Measurements from ENCODE around the gene TOMM6. TPM values are rescaled to one million over a fixed set of nuclear protein-coding genes. Genes with fewer than 3 reads are reported as not detected.
A peak's percentile ranks its signal among the peaks of the same experiment; 100 is the strongest.

The TOMM6 gene
- total and polyA plus RNA-seq, 3 donors from 2014 or later, result 168 to 233 (median 172) TPM

DNA sequence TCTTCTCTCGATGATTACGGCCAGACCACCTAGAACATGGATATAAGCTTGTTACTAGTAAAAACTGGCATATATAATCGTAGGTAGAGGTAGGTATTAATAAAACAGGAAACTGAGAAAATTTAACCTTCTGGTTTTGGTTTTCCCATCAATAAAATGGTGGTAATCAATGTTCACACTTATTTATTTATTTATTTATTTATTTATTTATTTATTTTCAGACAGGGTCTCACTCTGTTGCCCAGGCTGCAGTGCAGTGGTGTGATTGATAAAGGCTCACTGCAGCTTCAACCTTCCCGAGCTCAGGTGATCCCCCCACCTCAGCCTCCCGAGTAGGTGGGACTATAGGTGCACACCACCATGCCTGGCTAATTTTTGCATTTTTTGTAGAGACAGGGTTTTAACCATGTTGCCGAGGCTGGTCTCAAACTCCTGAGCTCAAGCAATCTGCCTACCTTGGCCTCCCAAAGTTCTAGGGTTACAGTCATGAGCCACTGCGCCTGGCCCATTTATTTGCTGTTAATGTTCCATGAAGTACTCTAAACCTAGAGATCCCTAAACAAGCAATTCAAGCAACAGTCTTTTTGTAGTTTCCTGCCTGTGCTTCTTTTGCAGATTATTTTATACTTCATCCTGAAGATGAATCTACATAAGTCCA lies 11.5 kb downstream of the TOMM6 start:
- no peaks in the 10 kb centered on the region for H3K36me3 ChIP-seq (ENCODE audit: low read depth, missing control alignments)

DNA sequence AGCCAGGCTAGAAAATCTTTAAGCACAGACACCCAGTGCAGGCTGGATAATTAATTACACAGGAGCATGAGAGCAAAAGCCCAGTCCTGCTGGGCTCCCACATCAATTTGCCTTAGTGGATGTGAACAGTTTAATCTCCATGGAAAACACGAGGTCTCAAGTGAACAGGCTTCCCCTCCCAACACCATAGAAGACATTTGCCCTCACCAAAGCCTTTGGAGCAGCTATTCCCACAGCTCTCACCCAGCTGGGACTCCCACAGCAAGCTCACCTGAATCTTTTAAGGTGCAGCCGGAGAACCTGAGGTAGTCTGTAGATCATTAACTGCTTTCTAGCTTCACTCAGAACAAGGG lies 12.0 kb downstream of the TOMM6 start:
- intact Hi-C loops (cut with DNase I; ENCODE audit: low total_unique reads), result no loop called here
- 83 to 88% methylated on average over 2 of the region's 2 CpGs for WGBS, 2 donors
- H3K4me3 ChIP-seq, result no peak overlapping the region
- no peaks in the 10 kb centered on the region for H3K4me1 ChIP-seq
- H3K36me3 ChIP-seq (ENCODE audit: low read depth, missing control alignments), result no peaks in the 10 kb centered on the region
- TF ChIP-seq POLR2A (IDR thresholded peaks at IDR 0.05), result no peak
- TF ChIP-seq, protein P1, sequence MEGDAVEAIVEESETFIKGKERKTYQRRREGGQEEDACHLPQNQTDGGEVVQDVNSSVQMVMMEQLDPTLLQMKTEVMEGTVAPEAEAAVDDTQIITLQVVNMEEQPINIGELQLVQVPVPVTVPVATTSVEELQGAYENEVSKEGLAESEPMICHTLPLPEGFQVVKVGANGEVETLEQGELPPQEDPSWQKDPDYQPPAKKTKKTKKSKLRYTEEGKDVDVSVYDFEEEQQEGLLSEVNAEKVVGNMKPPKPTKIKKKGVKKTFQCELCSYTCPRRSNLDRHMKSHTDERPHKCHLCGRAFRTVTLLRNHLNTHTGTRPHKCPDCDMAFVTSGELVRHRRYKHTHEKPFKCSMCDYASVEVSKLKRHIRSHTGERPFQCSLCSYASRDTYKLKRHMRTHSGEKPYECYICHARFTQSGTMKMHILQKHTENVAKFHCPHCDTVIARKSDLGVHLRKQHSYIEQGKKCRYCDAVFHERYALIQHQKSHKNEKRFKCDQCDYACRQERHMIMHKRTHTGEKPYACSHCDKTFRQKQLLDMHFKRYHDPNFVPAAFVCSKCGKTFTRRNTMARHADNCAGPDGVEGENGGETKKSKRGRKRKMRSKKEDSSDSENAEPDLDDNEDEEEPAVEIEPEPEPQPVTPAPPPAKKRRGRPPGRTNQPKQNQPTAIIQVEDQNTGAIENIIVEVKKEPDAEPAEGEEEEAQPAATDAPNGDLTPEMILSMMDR (IDR thresholded peaks at IDR 0.05), result no peak
- H3K9me3 ChIP-seq, result no peaks in the 10 kb centered on the region
- no peaks in the 10 kb centered on the region for H3K27me3 ChIP-seq
- no peak overlapping the region for H3K27ac ChIP-seq
- DNase-seq, result no peak

More for the DNA sequence above, 11.5 kb downstream of the TOMM6 start:
- WGBS, 2 donors, result 93 to 98% methylated on average over 7 of the region's 7 CpGs
- H3K4me3 ChIP-seq, result no peak overlapping the region
- no peaks in the 10 kb centered on the region for H3K27me3 ChIP-seq
- H3K4me1 ChIP-seq, result no peaks in the 10 kb centered on the region
- TF ChIP-seq, protein P1 (IDR thresholded peaks at IDR 0.05), result no peak
- no peak for TF ChIP-seq POLR2A (IDR thresholded peaks at IDR 0.05)
- no peak for DNase-seq
- H3K9me3 ChIP-seq, result no peaks in the 10 kb centered on the region
- no peak overlapping the region for H3K27ac ChIP-seq
- intact Hi-C loops (cut with DNase I; ENCODE audit: low total_unique reads), result no loop called here

DNA sequence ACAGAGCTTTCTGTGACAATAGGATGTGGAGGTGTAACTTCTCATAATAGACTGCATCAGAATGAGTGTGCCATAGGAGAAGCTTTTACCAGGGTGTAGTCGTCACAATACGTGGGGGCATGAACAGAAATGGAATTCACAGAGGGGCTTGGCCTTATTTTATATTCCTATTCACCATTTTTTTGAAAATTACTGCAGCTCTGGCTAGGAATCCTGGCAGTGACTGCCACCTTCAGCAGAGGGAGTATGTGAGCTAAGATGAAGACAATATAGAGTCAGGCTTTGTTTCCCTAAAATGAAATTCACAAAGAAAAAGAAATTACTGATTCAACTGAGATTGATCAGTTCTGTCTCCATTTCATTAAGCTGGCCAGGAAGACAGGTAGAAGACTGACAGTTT lies 13.9 kb downstream of the TOMM6 start:
- Histone ChIP-seq H3K9me3 (no peaks in the 10 kb centered on the region), H3K36me3 (ENCODE audit: low read depth, missing control alignments) (no peaks in the 10 kb centered on the region), H3K27me3 (no peaks in the 10 kb centered on the region), H3K4me3 (no peak overlapping the region), H3K27ac (no peak overlapping the region), H3K4me1 (no peaks in the 10 kb centered on the region)
- TF ChIP-seq, protein P1 (IDR thresholded peaks at IDR 0.05), result peak in 1 of 3 experiments; percentile 16
- no peak for TF ChIP-seq POLR2A (IDR thresholded peaks at IDR 0.05)
- no peak for DNase-seq
- WGBS, 2 donors, result 75 to 81% methylated on average over 2 of the region's 2 CpGs
- intact Hi-C loops (cut with DNase I; ENCODE audit: low total_unique reads), result no loop called here

DNA sequence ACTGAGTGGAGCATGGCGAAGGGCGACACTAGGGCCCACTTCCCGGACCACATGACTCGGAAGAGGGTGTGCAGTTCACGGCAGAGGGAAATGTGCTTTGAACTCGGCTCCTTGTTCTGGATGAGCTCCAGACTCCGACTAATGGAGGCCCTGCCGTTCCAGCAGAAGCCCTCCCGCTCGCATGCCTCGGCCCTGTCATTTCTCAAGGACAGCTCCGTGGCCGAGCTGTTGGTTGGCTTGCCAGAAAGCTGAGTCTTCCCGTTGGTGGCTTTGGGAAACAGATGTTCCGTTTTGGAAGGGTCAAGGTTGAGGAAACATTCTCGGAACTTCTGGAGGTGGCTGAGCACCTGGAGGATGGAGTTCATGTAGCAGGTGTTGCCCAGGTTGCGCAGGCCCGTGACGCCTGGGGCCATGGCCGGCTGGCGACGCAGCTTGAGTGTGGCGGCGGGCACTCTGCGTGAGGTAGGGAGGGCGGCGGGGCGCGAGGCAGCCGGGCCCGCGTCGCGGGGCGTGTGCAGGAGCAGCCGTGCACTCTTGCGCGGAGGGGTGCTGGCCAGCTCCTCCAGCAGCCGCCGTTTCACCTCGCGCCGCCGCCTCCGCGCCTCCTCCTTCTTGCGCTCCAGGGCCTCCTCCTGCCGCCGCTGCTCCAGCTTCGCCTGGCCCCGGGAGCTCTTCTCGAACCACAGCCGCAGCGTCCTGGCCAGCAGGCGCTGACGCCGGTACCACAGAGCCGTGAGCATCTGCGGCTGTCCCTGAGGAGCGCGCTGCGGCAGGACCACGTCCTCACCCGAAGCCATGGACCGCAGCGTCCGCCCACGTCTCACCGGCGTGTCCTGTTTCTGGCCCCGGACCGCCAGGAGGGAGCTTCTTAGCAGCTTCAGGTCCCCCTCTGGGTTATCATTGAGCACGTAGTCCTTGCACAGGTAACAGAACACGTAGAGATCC lies 18.6 kb downstream of the TOMM6 start:
- H3K27me3 ChIP-seq, result no peaks in the 10 kb centered on the region
- H3K36me3 ChIP-seq (ENCODE audit: low read depth, missing control alignments), result no peaks in the 10 kb centered on the region
- H3K27ac ChIP-seq, result no peak overlapping the region
- WGBS, 2 donors, result 74 to 90% methylated on average over 24 to 74 of the region's 74 CpGs
- peak overlapping the region; percentile 18 to 53 for H3K4me3 ChIP-seq
- no peaks in the 10 kb centered on the region for H3K9me3 ChIP-seq
- intact Hi-C loops (cut with DNase I; ENCODE audit: low total_unique reads), result no loop called here
- TF ChIP-seq, protein P1 (IDR thresholded peaks at IDR 0.05), result no peak
- no peak for TF ChIP-seq POLR2A (IDR thresholded peaks at IDR 0.05)
- peak; percentile 33 for DNase-seq
- H3K4me1 ChIP-seq, result no peaks in the 10 kb centered on the region

Data from testis (tissue), 3 donors.